ENCODE data around the gene CLIC2. TPM values are rescaled to one million over a fixed set of nuclear protein-coding genes. Genes with fewer than 3 reads are reported as not detected.
"Not testable (repeated sequence)": the region's sequence is repeated elsewhere in the genome, so short reads cannot be mapped to it uniquely, and the experiment has no call there.

The CLIC2 gene
- total and polyA plus RNA-seq, 4 donors = 24.6 to 31.5 (median 26.4) TPM

DNA sequence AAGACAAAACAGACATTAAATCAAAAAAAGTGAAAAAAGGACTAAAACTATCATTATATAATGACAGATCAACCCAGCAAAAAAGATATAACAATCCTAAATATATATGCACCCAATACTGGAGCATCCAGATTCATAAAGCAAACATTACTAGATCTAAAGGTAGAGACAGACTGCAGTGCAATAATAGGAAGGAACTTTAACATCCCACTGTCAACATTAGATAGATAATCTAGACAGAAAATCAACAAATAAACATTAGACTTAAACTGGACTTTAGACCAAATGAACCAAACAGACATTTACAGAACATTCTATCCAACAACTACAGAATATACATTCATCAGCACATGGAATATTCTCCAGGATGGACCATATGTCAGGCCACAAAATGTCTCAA lies 40.6 kb downstream of the CLIC2 start:
- Histone ChIP-seq H3K4me1 (ENCODE audit: control insufficient read depth in 5 of 5, insufficient read depth in 5 of 5, low read length in 5 of 5) (no peaks in the 10 kb centered on the region), H3K27me3 (ENCODE audit: control insufficient read depth in 3 of 3, insufficient read depth in 3 of 3, low read length in 2 of 3) (no peaks in the 10 kb centered on the region), H3K36me3 (ENCODE audit: control insufficient read depth in 4 of 4, insufficient read depth in 4 of 4, low read length in 4 of 4) (peaks cover 0 to 2% (median 0%) of the 10 kb centered on the region in 4 donors), H3K9ac (ENCODE audit: insufficient read depth in 1 of 2, low read length in 2 of 2) (no peak overlapping the region), H3K9me3 (ENCODE audit: control insufficient read depth in 4 of 4, insufficient read depth in 3 of 4, low read length in 3 of 4) (no peaks in the 10 kb centered on the region), H3K27ac (ENCODE audit: low read depth in 1 of 2, low read length in 1 of 2) (no peak overlapping the region), H3K4me3 (no peak overlapping the region)
- TF ChIP-seq, protein P1, sequence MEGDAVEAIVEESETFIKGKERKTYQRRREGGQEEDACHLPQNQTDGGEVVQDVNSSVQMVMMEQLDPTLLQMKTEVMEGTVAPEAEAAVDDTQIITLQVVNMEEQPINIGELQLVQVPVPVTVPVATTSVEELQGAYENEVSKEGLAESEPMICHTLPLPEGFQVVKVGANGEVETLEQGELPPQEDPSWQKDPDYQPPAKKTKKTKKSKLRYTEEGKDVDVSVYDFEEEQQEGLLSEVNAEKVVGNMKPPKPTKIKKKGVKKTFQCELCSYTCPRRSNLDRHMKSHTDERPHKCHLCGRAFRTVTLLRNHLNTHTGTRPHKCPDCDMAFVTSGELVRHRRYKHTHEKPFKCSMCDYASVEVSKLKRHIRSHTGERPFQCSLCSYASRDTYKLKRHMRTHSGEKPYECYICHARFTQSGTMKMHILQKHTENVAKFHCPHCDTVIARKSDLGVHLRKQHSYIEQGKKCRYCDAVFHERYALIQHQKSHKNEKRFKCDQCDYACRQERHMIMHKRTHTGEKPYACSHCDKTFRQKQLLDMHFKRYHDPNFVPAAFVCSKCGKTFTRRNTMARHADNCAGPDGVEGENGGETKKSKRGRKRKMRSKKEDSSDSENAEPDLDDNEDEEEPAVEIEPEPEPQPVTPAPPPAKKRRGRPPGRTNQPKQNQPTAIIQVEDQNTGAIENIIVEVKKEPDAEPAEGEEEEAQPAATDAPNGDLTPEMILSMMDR (IDR thresholded peaks at IDR 0.05; ENCODE audit: control extremely low read depth, extremely low read depth) = no peak
- ATAC-seq (ENCODE audit: insufficient read depth, low FRiP score) (no peak), DNase-seq (no peak)

DNA sequence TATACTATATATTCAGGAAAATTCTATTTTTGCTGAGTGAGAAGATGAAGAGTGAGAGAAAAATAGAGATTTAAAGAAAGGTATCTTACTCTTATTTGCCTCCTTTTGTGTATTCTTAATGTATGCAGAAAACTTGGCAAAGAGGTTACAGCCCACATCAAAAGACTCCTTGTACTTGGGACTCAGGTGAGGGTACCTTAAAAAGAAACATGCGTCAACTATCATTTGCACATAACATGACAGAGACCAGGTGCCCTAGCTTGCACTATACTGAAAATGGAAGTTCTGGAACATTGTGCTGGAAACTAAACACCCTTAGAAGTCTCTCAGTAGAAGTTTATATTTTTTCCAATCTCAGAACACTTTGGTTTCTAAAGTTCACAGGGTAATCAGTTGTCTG lies 54.5 kb downstream of the CLIC2 start:
- no peak overlapping the region for H3K9ac ChIP-seq (ENCODE audit: insufficient read depth in 1 of 2, low read length in 2 of 2)
- no peak overlapping the region for H3K27ac ChIP-seq (ENCODE audit: low read depth in 1 of 2, low read length in 1 of 2)
- H3K4me1 ChIP-seq (ENCODE audit: control insufficient read depth in 5 of 5, insufficient read depth in 5 of 5, low read length in 5 of 5) = no peaks in the 10 kb centered on the region
- WGBS, 2 donors = 83 to 94% methylated on average over 1 of the region's 1 CpG
- ATAC-seq (ENCODE audit: insufficient read depth, low FRiP score) (no peak), DNase-seq (no peak)
- TF ChIP-seq, protein P1 (IDR thresholded peaks at IDR 0.05; ENCODE audit: control extremely low read depth, extremely low read depth) = no peak
- no peaks in the 10 kb centered on the region for H3K9me3 ChIP-seq (ENCODE audit: control insufficient read depth in 4 of 4, insufficient read depth in 3 of 4, low read length in 3 of 4)
- no peak overlapping the region for H3K4me3 ChIP-seq
- peaks cover 0 to 2% (median 0%) of the 10 kb centered on the region in 4 donors for H3K36me3 ChIP-seq (ENCODE audit: control insufficient read depth in 4 of 4, insufficient read depth in 4 of 4, low read length in 4 of 4)
- H3K27me3 ChIP-seq (ENCODE audit: control insufficient read depth in 3 of 3, insufficient read depth in 3 of 3, low read length in 2 of 3) = no peaks in the 10 kb centered on the region

DNA sequence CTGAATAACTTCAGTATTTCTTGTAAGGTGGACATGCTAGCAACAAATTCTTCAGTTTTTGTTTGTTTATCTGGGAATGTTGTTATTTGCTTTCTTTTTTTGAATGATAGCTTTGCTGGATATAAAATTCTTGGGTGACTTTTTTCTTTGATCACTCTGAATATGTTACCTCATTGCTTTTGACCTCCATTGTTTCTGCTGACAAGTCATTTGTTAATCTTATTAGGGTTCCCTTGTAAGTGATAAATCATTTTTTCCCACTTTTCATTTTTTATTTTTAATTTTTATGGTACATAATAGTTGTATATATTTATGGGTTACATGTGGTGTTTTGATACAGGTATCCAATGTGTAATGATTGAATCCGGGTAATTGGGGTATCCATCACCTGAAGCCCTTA lies 63.4 kb downstream of the CLIC2 start:
- WGBS, 2 donors = 84 to 100% methylated on average over 1 of the region's 1 CpG
- ATAC-seq (ENCODE audit: insufficient read depth, low FRiP score) (no peak), DNase-seq (no peak)
- H3K36me3 ChIP-seq (ENCODE audit: control insufficient read depth in 4 of 4, insufficient read depth in 4 of 4, low read length in 4 of 4) = no peaks in the 10 kb centered on the region
- no peak overlapping the region for H3K4me3 ChIP-seq
- H3K9me3 ChIP-seq (ENCODE audit: control insufficient read depth in 4 of 4, insufficient read depth in 3 of 4, low read length in 3 of 4) = peaks cover 0 to 6% (median 0%) of the 10 kb centered on the region in 4 donors
- no peaks in the 10 kb centered on the region for H3K27me3 ChIP-seq (ENCODE audit: control insufficient read depth in 3 of 3, insufficient read depth in 3 of 3, low read length in 2 of 3)
- no peaks in the 10 kb centered on the region for H3K4me1 ChIP-seq (ENCODE audit: control insufficient read depth in 5 of 5, insufficient read depth in 5 of 5, low read length in 5 of 5)
- H3K27ac ChIP-seq (ENCODE audit: low read depth in 1 of 2, low read length in 1 of 2) = no peak overlapping the region
- TF ChIP-seq, protein P1 (IDR thresholded peaks at IDR 0.05; ENCODE audit: control extremely low read depth, extremely low read depth) = no peak
- H3K9ac ChIP-seq (ENCODE audit: insufficient read depth in 1 of 2, low read length in 2 of 2) = no peak overlapping the region

DNA sequence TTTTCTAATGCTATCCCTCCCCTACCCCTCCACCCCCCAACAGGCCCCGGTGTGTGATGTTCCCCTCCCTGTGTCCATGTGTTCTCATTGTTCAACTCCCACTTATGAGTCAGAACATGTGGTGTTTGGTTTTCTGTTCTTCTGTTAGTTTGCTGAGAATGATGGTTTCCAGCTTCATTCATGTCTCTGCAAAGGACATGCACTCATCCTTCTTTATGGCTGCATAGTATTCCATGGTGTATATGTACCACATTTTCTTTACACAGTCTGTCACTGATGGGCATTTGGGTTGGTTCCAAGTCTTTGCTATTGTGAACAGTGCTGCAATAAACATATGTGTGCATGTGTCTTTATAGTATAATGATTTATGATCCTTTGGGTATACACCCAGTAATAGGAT lies 66.4 kb downstream of the CLIC2 start:
- H3K9ac ChIP-seq (ENCODE audit: insufficient read depth in 1 of 2, low read length in 2 of 2); H3K27me3 ChIP-seq (ENCODE audit: control insufficient read depth in 3 of 3, insufficient read depth in 3 of 3, low read length in 2 of 3); H3K36me3 ChIP-seq (ENCODE audit: control insufficient read depth in 4 of 4, insufficient read depth in 4 of 4, low read length in 4 of 4); H3K27ac ChIP-seq (ENCODE audit: low read depth in 1 of 2, low read length in 1 of 2); H3K4me1 ChIP-seq (ENCODE audit: control insufficient read depth in 5 of 5, insufficient read depth in 5 of 5, low read length in 5 of 5); H3K4me3 ChIP-seq; DNase-seq; ATAC-seq (ENCODE audit: insufficient read depth, low FRiP score); H3K9me3 ChIP-seq (ENCODE audit: control insufficient read depth in 4 of 4, insufficient read depth in 3 of 4, low read length in 3 of 4): not testable (repeated sequence)
- 81 to 83% methylated on average over 1 of the region's 1 CpG for WGBS, 2 donors

All from lung (tissue), 12 donors.